ENCODE measurements around the gene NCKAP5L. TPM values are rescaled to one million over a fixed set of nuclear protein-coding genes. Genes with fewer than 3 reads are reported as not detected.

Gene NCKAP5L
- total RNA-seq, 1 experiment from 2014 or later: 19.5 TPM

GRCh38 chr12:49748306-49748705 is 79.9 kb downstream of the NCKAP5L start:
- CTCF ChIA-PET: interaction anchor here (0.7 to 1.1 kb wide), 2 partner anchors 14 to 104 kb away, joined by 3 to 4 read pairs; no protein-coding TSS in a partner anchor
- no peaks in the 10 kb centered on the region for H3K9me3 Mint-ChIP-seq (ENCODE audit: unreplicated experiment)
- no peaks in the 10 kb centered on the region for H3K27me3 Mint-ChIP-seq (ENCODE audit: insufficient read depth, unreplicated experiment)
- no peak for TF ChIP-seq CTCF (IDR thresholded peaks at IDR 0.05; ENCODE audit: insufficient read depth in 1 of 2, low read depth in 1 of 2, low read length in 1 of 2, severe bottlenecking in 1 of 2, unreplicated experiment in 1 of 2)
- intact Hi-C loops (cut with micrococcal nuclease; ENCODE audit: unreplicated experiment): no loop called here
- Histone ChIP-seq H3K36me3 (ENCODE audit: control insufficient read depth, insufficient read depth, low read length) (no peaks in the 10 kb centered on the region; the same call in 1 of the 2 replicates), H3K4me3 (ENCODE audit: low read depth, low read length) (no peak overlapping the region), H3K4me1 (peaks cover 25% of the 10 kb centered on the region), H3K27me3 (replicated peaks; ENCODE audit: control insufficient read depth, insufficient read depth, low read length) (no peaks in the 10 kb centered on the region), H3K9me3 (no peaks in the 10 kb centered on the region)
- no peak for DNase-seq
- POLR2A ChIA-PET: no interaction called here
- no peak overlapping the region for H3K4me3 Mint-ChIP-seq (ENCODE audit: unreplicated experiment)
- no TSS peak for BruUV-seq (replicated peaks)
- no peak overlapping the region for H3K27ac Mint-ChIP-seq (ENCODE audit: unreplicated experiment)
- H3K36me3 Mint-ChIP-seq (ENCODE audit: insufficient read depth, unreplicated experiment): peaks cover 88% of the 10 kb centered on the region
- H3K4me1 Mint-ChIP-seq (ENCODE audit: low read depth, unreplicated experiment): peaks cover 22% of the 10 kb centered on the region

- ChIA-PET POLR2A (no interaction called here), CTCF (interaction anchor here (0.5 kb wide), 1 partner anchor 398 kb away, joined by 3 read pairs; no protein-coding TSS in a partner anchor)
- no peak for TF ChIP-seq CTCF (IDR thresholded peaks at IDR 0.05; ENCODE audit: insufficient read depth in 1 of 2, low read depth in 1 of 2, low read length in 1 of 2, severe bottlenecking in 1 of 2, unreplicated experiment in 1 of 2)
- intact Hi-C loops (cut with micrococcal nuclease; ENCODE audit: unreplicated experiment): no loop called here
- H3K4me1 Mint-ChIP-seq (ENCODE audit: low read depth, unreplicated experiment): peaks cover 21% of the 10 kb centered on the region
- no TSS peak for BruUV-seq (replicated peaks)
- H3K4me1 ChIP-seq: peaks cover 16% of the 10 kb centered on the region
- H3K9me3 Mint-ChIP-seq (ENCODE audit: unreplicated experiment): no peaks in the 10 kb centered on the region
- no peak overlapping the region for H3K27ac Mint-ChIP-seq (ENCODE audit: unreplicated experiment)
- H3K9me3 ChIP-seq: no peaks in the 10 kb centered on the region
- no peak overlapping the region for H3K4me3 ChIP-seq (ENCODE audit: low read depth, low read length)
- H3K36me3 ChIP-seq (ENCODE audit: control insufficient read depth, insufficient read depth, low read length): no peaks in the 10 kb centered on the region; the same call in 1 of the 2 replicates
- H3K27me3 ChIP-seq (replicated peaks; ENCODE audit: control insufficient read depth, insufficient read depth, low read length): no peaks in the 10 kb centered on the region
- no peak for DNase-seq
- H3K4me3 Mint-ChIP-seq (ENCODE audit: unreplicated experiment): no peak overlapping the region
- peaks cover 72% of the 10 kb centered on the region for H3K36me3 Mint-ChIP-seq (ENCODE audit: insufficient read depth, unreplicated experiment)
- no peaks in the 10 kb centered on the region for H3K27me3 Mint-ChIP-seq (ENCODE audit: insufficient read depth, unreplicated experiment)
Measured at GRCh38 chr12:49744363-49744885, 83.8 kb downstream of the NCKAP5L start.

- Histone ChIP-seq H3K4me1 (peaks cover 16% of the 10 kb centered on the region), H3K27me3 (replicated peaks; ENCODE audit: control insufficient read depth, insufficient read depth, low read length) (no peaks in the 10 kb centered on the region), H3K9me3 (no peaks in the 10 kb centered on the region), H3K4me3 (ENCODE audit: low read depth, low read length) (peak overlapping the region; percentile 67), H3K36me3 (ENCODE audit: control insufficient read depth, insufficient read depth, low read length) (no peaks in the 10 kb centered on the region; the same call in 1 of the 2 replicates)
- TF ChIP-seq CTCF (IDR thresholded peaks at IDR 0.05; ENCODE audit: insufficient read depth in 1 of 2, low read depth in 1 of 2, low read length in 1 of 2, severe bottlenecking in 1 of 2, unreplicated experiment in 1 of 2): no peak
- Mint-ChIP-seq H3K27ac (ENCODE audit: unreplicated experiment) (peak overlapping the region; percentile 96), H3K9me3 (ENCODE audit: unreplicated experiment) (no peaks in the 10 kb centered on the region), H3K27me3 (ENCODE audit: insufficient read depth, unreplicated experiment) (no peaks in the 10 kb centered on the region), H3K4me1 (ENCODE audit: low read depth, unreplicated experiment) (peaks cover 21% of the 10 kb centered on the region), H3K36me3 (ENCODE audit: insufficient read depth, unreplicated experiment) (peaks cover 54% of the 10 kb centered on the region), H3K4me3 (ENCODE audit: unreplicated experiment) (peak overlapping the region; percentile 87)
- DNase-seq: peak; percentile 93
- TSS peak; percentile 99 for BruUV-seq (replicated peaks)
- CTCF ChIA-PET: interaction anchor here (0.5 to 1.4 kb wide), 58 partner anchors 9 to 1566 kb away, joined by 3 to 22 read pairs (median 4); partner anchors contain the start of genes BCDIN3D, FMNL3, NCKAP5L and PRPF40B
- POLR2A ChIA-PET: interaction anchor here (0.5 to 1.6 kb wide), 35 partner anchors 8 to 610 kb away, joined by 3 to 25 read pairs (median 6); partner anchors contain the start of genes BCDIN3D, CERS5, COX14 and MCRS1
- intact Hi-C loops (cut with micrococcal nuclease; ENCODE audit: unreplicated experiment): loop anchor here (1.0 kb wide), 4 partner anchors 21 to 98 kb away; partner anchors contain the start of gene FMNL3
Measured at GRCh38 chr12:49741882-49742620, 86.2 kb downstream of the NCKAP5L start.

Other genes with a start within 250 kb of the NCKAP5L start
- 1.4 and 2.2 TPM in 2 replicates for gene FAM186B, start 222.8 kb downstream of the NCKAP5L start, total RNA-seq (2022)
- 33.3 and 33.4 TPM in 2 replicates for gene PRPF40B, start 204.9 kb downstream of the NCKAP5L start, total RNA-seq (2022)
- gene FMNL3, start 121.0 kb downstream of the NCKAP5L start, total RNA-seq (2022): 9.2 and 10.7 TPM in 2 replicates
- 826 and 867 TPM in 2 replicates for gene TMBIM6, start 86.9 kb downstream of the NCKAP5L start, total RNA-seq (2022)
- 5.7 and 6.6 TPM in 2 replicates for gene BCDIN3D, start 14.7 kb upstream of the NCKAP5L start, total RNA-seq (2022)
- gene FAIM2, start 75.5 kb upstream of the NCKAP5L start, total RNA-seq (2022): 0.07 and 0.09 TPM in 2 replicates
- not detected in 2 replicates for gene AQP2, start 122.3 kb upstream of the NCKAP5L start, total RNA-seq (2022)
- gene AQP5, start 133.5 kb upstream of the NCKAP5L start, total RNA-seq (2022): not detected in 2 replicates
- not detected in 2 replicates for gene AQP6, start 144.5 kb upstream of the NCKAP5L start, total RNA-seq (2022)
- 122 and 131 TPM in 2 replicates for gene RACGAP1, start 197.1 kb upstream of the NCKAP5L start, total RNA-seq (2022)
- gene ASIC1, start 229.2 kb upstream of the NCKAP5L start, total RNA-seq (2022): 15.6 and 17.8 TPM in 2 replicates

All from Caco-2 (cell line).